Endodermal cell (in vitro differentiated cells): ENCODE results near the gene CD84. TPM values are rescaled to one million over a fixed set of nuclear protein-coding genes. Genes with fewer than 3 reads are reported as not detected.
A peak's percentile ranks its signal among the peaks of the same experiment; 100 is the strongest.
"Not testable (repeated sequence)": the region's sequence is repeated elsewhere in the genome, so short reads cannot be mapped to it uniquely, and the experiment has no call there.

ENCODE experiments used
- DNase-seq: peaks from one replicate; pipeline ENCODE4 v3.0.0-alpha.2; 2017
- H3K27ac ChIP-seq: 2 replicates; pipeline ENCODE4 v1.5.1; 2013; ENCODE audit warnings: mild to moderate bottlenecking, low read depth, low read length, moderate library complexity
- H3K27me3 ChIP-seq: 2 replicates; pipeline ENCODE4 v1.6.1; 2013; ENCODE audit warnings: mild to moderate bottlenecking, low read length, moderate library complexity; ENCODE audit not compliant: insufficient read depth, control insufficient read depth, poor library complexity, severe bottlenecking
- H3K36me3 ChIP-seq: 2 replicates; pipeline ENCODE4 v1.7.0; 2013; ENCODE audit warnings: mild to moderate bottlenecking, low read length, moderate library complexity; ENCODE audit not compliant: control insufficient read depth, insufficient read depth
- H3K4me1 ChIP-seq: one replicate; pipeline ENCODE4 v1.7.0; 2013; ENCODE audit warnings: low read length; ENCODE audit not compliant: control insufficient read depth, insufficient read depth
- H3K4me3 ChIP-seq: 2 replicates; pipeline ENCODE4 v1.5.1; 2013; ENCODE audit warnings: mild to moderate bottlenecking, low read length, moderate library complexity
- H3K9ac ChIP-seq: 2 replicates; pipeline ENCODE4 v1.6.1; 2013; ENCODE audit warnings: mild to moderate bottlenecking, low read length, moderate library complexity; ENCODE audit not compliant: poor library complexity, severe bottlenecking; ENCODE audit errors: extremely low read depth
- H3K9me3 ChIP-seq: 2 replicates; pipeline ENCODE4 v1.6.1; 2013; ENCODE audit warnings: mild to moderate bottlenecking, low read length, moderate library complexity; ENCODE audit not compliant: control insufficient read depth
- H3K27ac Mint-ChIP-seq: 2 replicates; pipeline ENCODE4 v1.8.0; 2020; ENCODE audit warnings: mixed read lengths
- H3K27me3 Mint-ChIP-seq: 2 replicates; pipeline ENCODE4 v1.8.0; 2021; ENCODE audit warnings: mild to moderate bottlenecking, mixed read lengths; ENCODE audit not compliant: insufficient read depth
- H3K36me3 Mint-ChIP-seq: 2 replicates; pipeline ENCODE4 v1.8.0; 2020; ENCODE audit warnings: low read depth, mixed read lengths
- H3K4me1 Mint-ChIP-seq: 2 replicates; pipeline ENCODE4 v1.8.0; 2020; ENCODE audit warnings: mixed read lengths
- H3K4me3 Mint-ChIP-seq: 2 replicates; pipeline ENCODE4 v1.8.0; 2020; ENCODE audit warnings: mild to moderate bottlenecking, moderate library complexity, mixed read lengths
- H3K9me3 Mint-ChIP-seq: 2 replicates; pipeline ENCODE4 v1.8.0; 2020; ENCODE audit warnings: mild to moderate bottlenecking, mixed read lengths
- CTCF ChIP-seq: fragments of 200-600 bp; sonication (generic); conservative IDR thresholded peaks from 2 replicates; pipeline ENCODE4 v1.5.0; 2021; ENCODE audit warnings: antibody characterized with exemption, mild to moderate bottlenecking
- WGBS, 2 experiments: methylation state at CpG; one replicate each; pipeline versions ENCODE4 v1.1.5 to v1.1.7; 2013; ENCODE audit warnings: missing lambda C conversion rate in 2 of 2, mixed read lengths in 1 of 2; ENCODE audit not compliant: insufficient coverage in 1 of 2, insufficient read length in 1 of 2; 5-methylcytosine and 5-hydroxymethylcytosine counted together
- total RNA-seq, 2 donors: library from RNA; stranded (reverse); fragmentation: NEBNext Ultra II Directional in 1 of 2; extraction: Animal tissue kit (Norgen Biotek cat#: 25700) in 1 of 2; gene quantifications; 2 replicates in 1 of 2; 3 replicates in 1 of 2; pipeline ENCODE4 v1.2.1, GENCODE V29; 2021

The CD84 gene
- total RNA-seq, 2 donors from 2014 or later = not detected

DNA sequence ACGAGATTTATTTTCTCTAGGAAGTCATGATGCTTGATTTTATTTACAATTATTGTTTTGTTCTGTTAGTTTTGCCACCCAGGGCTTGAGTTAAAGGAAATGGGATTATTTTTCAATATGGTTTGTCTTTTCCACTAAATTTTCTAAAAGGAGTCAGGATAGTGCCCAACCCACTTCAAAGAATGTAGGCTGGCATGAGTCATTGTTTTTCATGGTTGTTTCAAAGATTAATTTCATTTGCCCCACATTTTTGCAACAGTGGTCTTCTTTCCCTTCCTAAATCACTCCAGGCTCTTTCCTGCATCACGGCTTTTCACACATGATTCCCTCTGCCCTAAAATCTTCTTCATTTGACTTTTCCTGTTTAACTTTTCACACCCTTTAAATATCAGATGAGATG, 58.7 kb downstream of the CD84 start:
- H3K27ac Mint-ChIP-seq = no peak overlapping the region
- H3K27ac ChIP-seq = no peak overlapping the region
- no peaks in the 10 kb centered on the region for H3K27me3 Mint-ChIP-seq

DNA sequence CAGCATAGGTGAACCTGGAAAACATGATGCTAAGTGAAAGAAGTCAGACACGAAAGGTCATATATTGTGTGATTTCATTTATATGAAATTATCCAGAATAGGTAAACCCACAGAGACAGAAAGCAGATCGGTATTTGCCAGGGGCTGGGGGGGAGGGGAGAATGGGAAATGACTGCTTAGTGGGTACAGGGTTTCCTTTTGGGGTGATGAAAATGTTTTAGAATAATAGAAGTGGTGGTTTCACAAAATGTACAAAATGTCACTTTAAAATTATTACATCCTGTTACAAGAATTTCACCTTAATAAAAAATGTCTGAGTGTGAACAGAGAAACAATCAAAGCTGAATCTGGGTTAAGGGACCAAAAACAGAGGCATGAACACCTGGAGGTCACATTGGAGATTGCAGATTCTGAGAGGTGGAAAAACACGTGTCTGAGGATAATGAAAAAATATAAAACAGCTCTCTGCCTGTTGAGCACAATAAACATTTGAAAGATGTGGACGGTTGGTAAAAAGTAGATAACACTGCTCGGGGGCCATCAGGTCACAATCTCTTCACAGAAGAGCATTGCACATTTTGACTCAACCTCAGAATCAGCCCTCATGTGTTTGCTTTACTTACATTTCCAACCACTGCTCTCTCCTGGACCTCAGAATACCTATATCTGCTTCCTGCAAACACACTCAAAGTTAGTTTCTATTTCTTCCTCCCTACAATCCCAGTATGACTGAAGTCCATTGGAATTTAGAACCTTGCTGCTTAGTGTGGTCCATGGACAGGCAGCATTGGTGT, 59.5 kb downstream of the CD84 start:
- H3K4me3 ChIP-seq = no peak overlapping the region
- Mint-ChIP-seq H3K4me1 (peaks cover 6% of the 10 kb centered on the region), H3K27me3 (no peaks in the 10 kb centered on the region), H3K9me3 (peaks cover 21% of the 10 kb centered on the region), H3K27ac (peak overlapping the region; percentile 52), H3K36me3 (no peaks in the 10 kb centered on the region), H3K4me3 (no peak overlapping the region)
- no peaks in the 10 kb centered on the region for H3K4me1 ChIP-seq
- no peak overlapping the region for H3K27ac ChIP-seq
- TF ChIP-seq CTCF = peak; percentile 63
- 77 to 85% methylated on average over 4 to 5 of the region's 5 CpGs for WGBS, 2 experiments
- H3K9ac ChIP-seq = no peak overlapping the region
- DNase-seq = no peak
- H3K36me3 ChIP-seq = no peaks in the 10 kb centered on the region
- H3K27me3 ChIP-seq = no peaks in the 10 kb centered on the region
- H3K9me3 ChIP-seq = peaks cover 2% of the 10 kb centered on the region

More for the DNA sequence above, 58.7 kb downstream of the CD84 start:
- Mint-ChIP-seq H3K4me1 (peaks cover 6% of the 10 kb centered on the region), H3K36me3 (no peaks in the 10 kb centered on the region), H3K9me3 (peaks cover 29% of the 10 kb centered on the region), H3K4me3 (no peak overlapping the region)
- H3K9me3 ChIP-seq = peaks cover 4% of the 10 kb centered on the region
- no peak overlapping the region for H3K4me3 ChIP-seq
- 88 to 90% methylated on average over 1 to 2 of the region's 2 CpGs for WGBS, 2 experiments
- no peaks in the 10 kb centered on the region for H3K4me1 ChIP-seq
- H3K9ac ChIP-seq = no peak overlapping the region
- H3K36me3 ChIP-seq = no peaks in the 10 kb centered on the region
- no peaks in the 10 kb centered on the region for H3K27me3 ChIP-seq
- no peak for TF ChIP-seq CTCF
- no peak for DNase-seq

DNA sequence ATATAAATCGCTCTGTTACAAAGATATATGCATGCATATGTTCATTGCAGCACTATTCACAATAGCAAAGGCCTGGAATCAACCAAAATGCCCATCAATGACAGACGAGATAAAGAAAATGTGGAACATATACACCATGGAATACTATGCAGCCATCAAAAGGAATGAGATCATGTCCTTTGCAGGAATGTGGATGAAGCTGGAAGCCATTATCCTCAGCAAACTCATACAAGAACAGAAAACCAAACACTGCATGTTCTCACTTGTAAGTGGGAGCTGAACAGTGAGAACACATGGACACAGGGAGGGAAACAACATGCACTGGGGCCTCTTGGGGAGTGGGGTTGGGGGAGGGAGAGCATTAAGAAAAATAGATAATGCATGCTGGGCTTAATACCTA, 61.8 kb downstream of the CD84 start:
- H3K4me3 ChIP-seq, H3K27ac Mint-ChIP-seq, H3K4me3 Mint-ChIP-seq, DNase-seq, H3K27me3 ChIP-seq, H3K9ac ChIP-seq, H3K27me3 Mint-ChIP-seq, H3K27ac ChIP-seq, H3K4me1 Mint-ChIP-seq, H3K9me3 ChIP-seq, H3K36me3 ChIP-seq, H3K36me3 Mint-ChIP-seq, H3K4me1 ChIP-seq: not testable (repeated sequence)
- 0 to 48% methylated on average over 1 to 2 of the region's 2 CpGs for WGBS, 2 experiments
- peaks cover 14% of the 10 kb centered on the region for H3K9me3 Mint-ChIP-seq

DNA sequence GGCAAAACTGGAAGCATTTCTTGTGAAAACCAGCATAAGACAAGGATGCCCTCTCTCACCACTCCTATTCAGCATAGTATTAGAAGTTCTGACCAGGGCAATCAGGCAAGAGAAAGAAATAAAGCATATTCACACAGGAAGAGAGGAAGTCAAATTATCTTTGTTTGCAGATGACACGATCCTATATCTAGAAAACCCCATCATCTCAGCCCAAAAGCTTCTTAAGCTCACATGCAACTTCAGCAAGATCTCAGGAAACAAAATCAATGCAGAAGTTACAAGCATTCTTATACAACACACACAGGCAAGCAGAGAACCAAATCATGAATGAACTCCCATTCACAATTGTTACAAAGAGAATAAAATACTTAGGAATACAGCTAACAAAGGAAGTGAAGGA, 63.4 kb downstream of the CD84 start:
- not testable (repeated sequence) for H3K27ac ChIP-seq, H3K4me3 Mint-ChIP-seq, H3K27me3 ChIP-seq, H3K27ac Mint-ChIP-seq, DNase-seq, H3K9ac ChIP-seq, H3K9me3 ChIP-seq, H3K36me3 ChIP-seq, H3K4me1 Mint-ChIP-seq, H3K36me3 Mint-ChIP-seq, H3K4me1 ChIP-seq, H3K4me3 ChIP-seq, H3K27me3 Mint-ChIP-seq
- peaks cover 17% of the 10 kb centered on the region for H3K9me3 Mint-ChIP-seq
- 84% methylated on average over 1 of the region's 1 CpG; no CpG with 5 or more reads in 1 of the 2 experiments for WGBS, 2 experiments
